Fibroblast of lung (primary cell): ENCODE measurements around the gene APMAP. TPM values are rescaled to one million over a fixed set of nuclear protein-coding genes. Genes with fewer than 3 reads are reported as not detected.
"Not testable (repeated sequence)": the region's sequence is repeated elsewhere in the genome, so short reads cannot be mapped to it uniquely, and the experiment has no call there.

Experiments
- DNase-seq, 2 donors: peaks; one replicate each; pipeline versions ENCODE4 v3.0.0 to v3.0.0-alpha.2; 2010; ENCODE audit warnings: low read depth in 2 of 2
- H2AFZ ChIP-seq: 2 replicates; pipeline ENCODE4 v1.5.1; 2012; ENCODE audit warnings: low read length, control low read depth, inconsistent platforms
- H3K27ac ChIP-seq: 2 replicates; pipeline ENCODE4 v1.5.1; 2011; ENCODE audit warnings: low read length, control low read depth; ENCODE audit not compliant: insufficient read depth
- H3K27me3 ChIP-seq: 2 replicates; pipeline ENCODE4 v1.5.1; 2011; ENCODE audit warnings: mild to moderate bottlenecking, low read length; ENCODE audit not compliant: control insufficient read depth, insufficient read depth
- H3K36me3 ChIP-seq: 2 replicates; pipeline ENCODE4 v1.5.1; 2011; ENCODE audit warnings: low read length; ENCODE audit not compliant: control insufficient read depth, insufficient read depth
- H3K4me1 ChIP-seq: 2 replicates; pipeline ENCODE4 v1.5.1; 2011; ENCODE audit warnings: low read length; ENCODE audit not compliant: control insufficient read depth, insufficient read depth; ENCODE audit errors: extremely low read depth
- H3K4me2 ChIP-seq: 2 replicates; pipeline ENCODE4 v1.5.1; 2011; ENCODE audit warnings: low read length, control low read depth; ENCODE audit not compliant: insufficient read depth; ENCODE audit errors: extremely low read depth
- H3K4me3 ChIP-seq, 4 experiments: fragments of 200-600 bp in 1 of 4; sonication (generic) in 1 of 4; replicated peaks in 1 of 4; 2 replicates each; pipeline ENCODE4 v1.5.1; 2011 to 2016; ENCODE audit warnings: low read length in 4 of 4, low read depth in 3 of 4, mild to moderate bottlenecking in 3 of 4, control low read depth in 2 of 4, inconsistent platforms in 1 of 4, mixed read lengths in 1 of 4; ENCODE audit not compliant: insufficient read depth in 1 of 4; ENCODE audit errors: control extremely low read depth in 1 of 4
- H3K79me2 ChIP-seq: 2 replicates; pipeline ENCODE4 v1.5.1; 2012; ENCODE audit warnings: mild to moderate bottlenecking, low read length, inconsistent platforms; ENCODE audit not compliant: control insufficient read depth, insufficient read depth
- H3K9ac ChIP-seq: 2 replicates; pipeline ENCODE4 v1.5.1; 2011; ENCODE audit warnings: mild to moderate bottlenecking, low read length, control low read depth; ENCODE audit not compliant: insufficient read depth
- H3K9me3 ChIP-seq: 2 replicates; pipeline ENCODE4 v1.5.1; 2012; ENCODE audit warnings: low read depth, low read length; ENCODE audit not compliant: control insufficient read depth, insufficient read depth
- H4K20me1 ChIP-seq: 2 replicates; pipeline ENCODE4 v1.5.1; 2011; ENCODE audit warnings: low read length; ENCODE audit not compliant: control insufficient read depth, insufficient read depth; ENCODE audit errors: extremely low read depth
- CTCF ChIP-seq, 2 donors: IDR thresholded peaks in 1 of 2; conservative IDR thresholded peaks in 1 of 2; 1 replicate in 1 of 2; 2 replicates in 1 of 2; pipeline ENCODE4 v1.5.1; 2011 to 2012; ENCODE audit warnings: low read length in 2 of 2, control low read depth in 1 of 2, inconsistent platforms in 1 of 2, low read depth in 1 of 2, mild to moderate bottlenecking in 1 of 2
- EZH2 ChIP-seq: IDR thresholded peaks from 2 replicates; pipeline ENCODE4 v1.5.1; 2012; ENCODE audit warnings: low read length, control low read depth, mild to moderate bottlenecking; ENCODE audit errors: missing control alignments
- polyA plus RNA-seq, 2 donors: library from polyadenylated mRNA; depleted of rRNA in 1 of 2; stranded (reverse) in 1 of 2; unstranded in 1 of 2; fragments of >200 nt; gene quantifications; 2 replicates each; pipeline ENCODE4 v1.2.1, GENCODE V29; 2011 to 2012; ENCODE audit warnings: missing spikeins in 1 of 2
- total RNA-seq: library from RNA; depleted of rRNA; stranded (reverse); fragments of >200 nt; gene quantifications from 2 replicates; pipeline ENCODE4 v1.2.1, GENCODE V29; 2014

The APMAP gene
- total and polyA plus RNA-seq, 2 donors (not counting 1 experiment from before 2014, with no cell fraction given) = 72.5 to 104 TPM

- Histone ChIP-seq H3K4me3 (no peak overlapping the region), H3K27ac (no peak overlapping the region), H3K27me3 (peaks cover 2% of the 10 kb centered on the region), H3K4me1 (no peaks in the 10 kb centered on the region), H3K9ac (no peak overlapping the region), H2AFZ (no peak overlapping the region), H4K20me1 (no peaks in the 10 kb centered on the region), H3K9me3 (no peaks in the 10 kb centered on the region), H3K79me2 (no peaks in the 10 kb centered on the region), H3K4me2 (no peak overlapping the region), H3K36me3 (no peaks in the 10 kb centered on the region)
- peak; percentile 11 to 19 for DNase-seq
- no peak for TF ChIP-seq CTCF (conservative IDR thresholded peaks at IDR 0.05 in 1 of 2, IDR thresholded peaks at IDR 0.05 in 1 of 2; ENCODE audit: low read depth in 1 of 2, low read length in 2 of 2)
- no peak for TF ChIP-seq EZH2
Observed at GRCh38 chr20:25005220-25005619, 12.7 kb upstream of the APMAP start.

- H2AFZ ChIP-seq = no peak overlapping the region
- no peaks in the 10 kb centered on the region for H4K20me1 ChIP-seq
- no peak overlapping the region for H3K27ac ChIP-seq
- H3K4me3 ChIP-seq = no peak overlapping the region
- H3K9ac ChIP-seq = no peak overlapping the region
- H3K4me2 ChIP-seq = no peak overlapping the region
- peaks cover 4% of the 10 kb centered on the region for H3K4me1 ChIP-seq
- H3K79me2 ChIP-seq = no peaks in the 10 kb centered on the region
- no peaks in the 10 kb centered on the region for H3K9me3 ChIP-seq
- DNase-seq = no peak
- H3K27me3 ChIP-seq = peaks cover 6% of the 10 kb centered on the region
- TF ChIP-seq CTCF (conservative IDR thresholded peaks at IDR 0.05 in 1 of 2, IDR thresholded peaks at IDR 0.05 in 1 of 2; ENCODE audit: low read depth in 1 of 2, low read length in 2 of 2) = no peak
- no peak for TF ChIP-seq EZH2
- H3K36me3 ChIP-seq = no peaks in the 10 kb centered on the region
Observed at GRCh38 chr20:25003002-25003401, 10.5 kb upstream of the APMAP start.

GRCh38 chr20:25001323-25001722, 8.8 kb upstream of the APMAP start:
- not testable (repeated sequence) for H3K4me2 ChIP-seq, H4K20me1 ChIP-seq, DNase-seq, H3K27ac ChIP-seq, H3K9ac ChIP-seq, H3K36me3 ChIP-seq, H3K4me3 ChIP-seq, H3K79me2 ChIP-seq, H3K4me1 ChIP-seq, H3K9me3 ChIP-seq, H2AFZ ChIP-seq
- H3K27me3 ChIP-seq = peaks cover 14% of the 10 kb centered on the region
